NOMO-1 (cell line): ENCODE results near the gene HGS.

Experiments used
- DNase-seq, 2 experiments: peaks; one replicate each; lab custom pipeline; 2025; ENCODE audit not compliant: unreplicated experiment in 2 of 2; lab: John Stamatoyannopoulos, UW

HGS gene

DNA sequence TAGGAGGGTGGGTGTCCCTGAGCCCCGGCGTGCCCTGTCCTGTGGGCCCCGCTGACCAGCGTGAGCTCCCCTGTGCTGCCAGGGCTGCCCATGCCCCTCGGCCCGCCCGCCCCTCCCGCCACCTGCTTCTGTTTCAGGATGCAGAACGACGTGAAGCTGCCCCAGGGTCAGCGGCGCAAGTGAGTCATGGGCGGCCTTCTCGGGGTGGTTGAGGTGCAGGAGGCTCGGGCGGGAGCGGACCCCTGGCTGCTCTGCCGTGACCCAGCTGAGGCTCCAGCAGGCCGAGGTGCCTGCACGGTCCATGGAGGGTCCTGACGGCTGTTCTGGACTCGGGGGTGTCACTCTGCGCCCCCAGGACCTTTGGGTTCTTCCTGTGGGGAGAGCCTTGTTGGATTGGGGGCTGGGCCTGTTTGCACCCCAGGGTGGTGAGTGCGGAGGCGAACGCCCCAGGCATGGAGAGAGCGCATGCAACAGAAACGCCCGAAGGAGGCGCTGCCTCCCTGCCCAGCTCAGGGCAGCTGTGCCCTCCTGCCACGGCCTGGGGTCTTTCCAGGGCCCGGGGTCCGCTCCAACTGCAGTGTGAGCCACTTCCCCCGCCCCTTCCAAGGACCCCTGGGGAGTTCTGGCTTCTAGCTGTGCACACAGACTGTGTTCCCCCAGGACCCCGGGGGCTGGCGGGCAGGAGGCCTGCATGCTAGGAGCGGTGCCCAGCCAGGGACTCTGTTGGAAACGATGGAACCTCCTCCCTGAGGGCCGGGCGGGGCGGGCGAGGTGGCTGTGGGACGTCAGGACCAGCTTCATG is 32.3 kb downstream of the HGS start:
- no peak for DNase-seq

DNA sequence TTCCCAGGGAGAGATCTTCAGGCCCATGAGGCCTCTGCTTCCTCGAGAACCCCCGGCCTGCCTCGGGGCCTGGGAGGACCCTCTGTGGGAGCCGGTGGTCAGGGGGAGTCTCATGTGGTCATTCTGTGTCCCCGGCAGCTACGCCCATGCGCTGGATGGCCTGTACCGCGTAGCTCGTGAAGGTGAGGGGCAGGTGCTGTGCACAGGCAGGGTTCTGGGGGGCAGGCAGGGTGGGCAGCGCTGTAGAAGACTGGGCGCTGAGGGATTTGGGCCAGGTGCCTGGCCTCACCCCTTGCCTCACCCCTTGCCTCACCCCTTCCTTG is 32.8 kb downstream of the HGS start:
- DNase-seq = no peak

DNA sequence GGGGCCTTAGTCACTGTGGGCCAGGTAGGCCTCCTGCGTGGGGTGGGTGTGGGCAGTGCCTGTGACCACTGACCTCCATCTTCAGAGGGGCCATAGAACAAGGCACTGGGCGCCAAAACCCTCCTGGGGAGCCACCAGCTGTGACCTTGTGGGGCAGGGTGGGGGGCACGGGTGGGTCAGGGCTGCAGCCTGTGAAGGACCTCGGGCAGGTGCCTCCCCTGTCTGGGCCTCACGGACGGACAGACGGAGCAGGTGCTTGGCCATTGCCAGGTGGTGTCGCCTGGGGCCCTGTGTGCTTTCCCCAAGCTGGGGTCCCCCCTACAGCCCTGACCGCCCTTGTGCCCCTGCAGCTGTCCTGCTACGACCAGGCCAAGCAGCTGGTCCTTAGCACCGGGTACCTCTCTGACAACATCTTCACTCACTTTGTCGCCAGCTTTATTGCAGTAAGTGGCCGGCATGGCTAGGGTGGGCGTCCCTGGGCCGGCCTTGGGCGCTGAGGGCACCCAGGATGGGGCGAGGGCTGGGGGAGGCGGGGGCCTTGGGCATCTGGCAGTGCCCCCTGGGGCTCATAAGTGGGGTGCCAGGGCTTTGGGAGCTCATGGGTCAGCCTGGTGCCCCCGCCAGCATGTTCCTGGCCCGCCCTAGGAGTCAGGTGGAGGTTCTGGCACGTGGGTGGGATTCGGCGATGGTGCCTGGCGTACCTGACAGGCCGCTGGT is 33.4 kb downstream of the HGS start:
- DNase-seq = no peak

DNA sequence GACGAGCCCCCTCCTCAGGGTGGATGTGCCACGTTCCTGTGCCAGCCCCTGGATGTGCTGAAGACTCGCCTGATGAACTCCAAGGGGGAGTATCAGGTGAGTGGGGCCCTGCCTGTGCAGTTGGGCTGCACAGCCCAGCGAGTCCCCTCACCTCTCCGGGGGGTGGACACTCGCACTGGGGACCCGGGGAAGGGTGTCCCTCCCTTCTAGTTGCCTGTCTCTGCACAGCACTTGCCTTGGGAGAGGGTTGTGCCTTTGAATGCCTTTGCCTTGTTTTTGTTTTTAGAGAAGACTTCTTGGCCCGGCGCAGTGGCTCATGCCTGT is 33.9 kb downstream of the HGS start:
- DNase-seq = no peak

DNA sequence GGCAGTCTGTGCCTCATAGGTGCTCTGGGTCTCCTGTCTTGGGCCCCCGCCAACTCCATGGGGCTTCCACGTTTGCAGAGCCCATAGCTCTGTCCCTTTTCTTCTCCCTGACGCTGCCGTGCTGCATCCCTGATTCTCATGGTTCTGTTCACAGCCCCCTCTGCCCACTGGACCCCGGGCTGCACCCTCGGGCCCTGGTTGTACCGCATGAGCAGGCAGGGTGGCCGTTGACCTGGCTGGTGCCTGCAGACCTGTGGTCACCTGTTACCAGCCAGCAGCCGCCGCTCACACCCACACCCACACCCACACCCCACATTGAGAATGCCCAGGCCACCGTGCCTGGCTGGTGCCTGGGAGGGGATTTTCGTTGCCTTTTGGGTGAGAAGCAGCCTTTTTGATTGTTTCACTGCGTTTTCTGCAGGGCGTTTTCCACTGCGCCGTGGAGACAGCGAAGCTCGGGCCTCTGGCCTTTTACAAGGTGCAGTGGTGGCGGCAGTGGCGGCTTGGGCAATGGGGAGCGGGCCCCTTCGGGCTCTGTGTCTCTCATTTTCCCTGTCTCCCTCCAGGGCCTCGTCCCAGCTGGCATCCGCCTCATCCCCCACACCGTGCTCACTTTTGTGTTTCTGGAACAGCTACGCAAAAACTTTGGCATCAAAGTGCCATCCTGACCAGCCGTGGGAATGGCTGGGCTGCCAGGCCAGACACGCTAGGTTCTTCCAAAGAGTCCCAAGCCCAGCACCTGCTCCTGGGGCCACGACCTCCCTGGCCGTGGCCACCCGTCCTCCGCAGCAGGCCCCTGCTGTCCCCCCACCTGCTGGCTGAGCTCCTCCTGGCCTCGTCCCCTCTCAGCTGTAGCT is 35.8 kb downstream of the HGS start:
- no peak for DNase-seq

DNA sequence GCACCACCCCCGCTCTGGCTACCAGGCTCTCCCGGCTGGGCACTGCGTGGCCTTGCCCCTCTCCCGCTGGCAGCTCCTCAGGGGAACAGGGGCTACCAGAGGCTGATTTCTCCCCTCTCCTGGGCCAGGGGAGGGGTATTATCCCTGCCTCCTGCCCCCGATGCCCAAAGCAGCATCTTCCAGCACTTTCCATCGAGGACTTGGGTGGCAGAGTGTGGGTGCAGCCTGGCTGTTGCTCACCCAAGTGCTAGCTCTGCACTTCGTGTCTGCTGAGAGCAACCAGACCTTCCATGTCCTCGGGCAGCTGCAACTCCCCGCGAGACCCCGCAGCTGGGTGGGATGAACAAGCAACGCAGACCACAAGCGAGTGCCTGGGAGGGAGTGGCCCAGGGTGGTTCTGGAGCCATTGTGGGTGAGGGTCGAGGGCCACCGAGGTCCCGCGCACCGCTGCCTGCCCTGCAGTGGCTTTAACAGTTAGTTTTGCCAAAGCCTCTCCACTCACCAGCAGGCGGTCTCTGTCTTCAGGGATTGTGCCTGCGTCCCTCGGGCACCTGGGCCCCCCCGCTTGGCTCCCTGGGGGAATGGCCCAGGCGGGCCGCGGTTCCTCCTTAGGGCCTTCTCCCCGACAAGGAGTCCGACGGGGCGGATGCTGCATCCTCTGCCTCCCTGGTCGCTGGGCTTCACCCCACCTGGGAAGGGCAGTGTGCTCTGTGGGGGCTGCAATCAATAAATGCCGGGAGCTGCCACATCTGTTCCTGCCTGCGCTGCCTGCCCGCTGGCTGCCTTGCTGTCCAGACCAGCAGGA is 36.7 kb downstream of the HGS start:
- DNase-seq = no peak

DNA sequence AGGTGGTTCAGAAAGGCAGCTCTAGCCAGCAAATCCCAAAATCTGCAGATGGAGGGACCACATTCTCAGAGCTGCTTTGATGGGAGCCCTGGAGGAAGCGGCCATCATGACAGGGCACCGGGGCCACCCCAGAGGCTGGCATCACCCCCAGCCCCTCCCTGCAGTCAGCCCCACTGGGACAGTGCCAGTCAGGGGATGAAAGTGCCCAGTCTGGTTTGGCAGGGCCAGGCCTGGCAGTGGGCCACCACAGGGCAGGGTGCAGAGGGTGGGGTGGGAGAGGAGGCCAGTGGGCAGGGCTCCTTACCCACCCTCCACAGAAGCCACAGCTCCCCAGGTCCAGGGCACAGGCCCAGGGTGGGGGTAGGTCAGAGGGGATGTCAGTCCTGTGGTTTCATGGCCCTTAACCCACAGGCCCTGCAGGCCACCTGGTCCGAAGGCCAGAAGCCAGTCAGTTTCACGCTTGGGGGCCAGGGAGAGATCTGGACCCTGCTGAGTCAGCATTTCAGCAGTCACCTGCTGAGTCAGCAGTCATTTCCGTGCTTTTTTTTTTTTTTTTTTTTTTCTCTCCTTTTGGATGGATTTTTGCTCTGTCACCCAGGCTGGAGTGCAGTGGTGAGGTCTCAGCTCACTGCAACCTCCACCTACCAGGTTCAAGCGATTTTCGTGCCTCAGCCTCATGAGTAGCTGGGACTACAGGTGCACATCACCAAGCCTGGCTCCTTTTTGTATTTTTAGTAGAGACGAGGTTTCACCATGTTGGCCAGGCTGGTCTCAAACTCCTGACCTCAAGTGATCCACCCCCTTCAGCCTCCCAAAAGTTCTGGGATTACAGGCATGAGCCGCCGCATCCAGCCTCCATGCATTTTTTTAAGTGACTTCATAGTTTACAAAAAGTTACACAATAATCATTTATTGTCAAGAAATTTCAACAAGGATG is 38.6 kb downstream of the HGS start:
- DNase-seq = no peak

DNA sequence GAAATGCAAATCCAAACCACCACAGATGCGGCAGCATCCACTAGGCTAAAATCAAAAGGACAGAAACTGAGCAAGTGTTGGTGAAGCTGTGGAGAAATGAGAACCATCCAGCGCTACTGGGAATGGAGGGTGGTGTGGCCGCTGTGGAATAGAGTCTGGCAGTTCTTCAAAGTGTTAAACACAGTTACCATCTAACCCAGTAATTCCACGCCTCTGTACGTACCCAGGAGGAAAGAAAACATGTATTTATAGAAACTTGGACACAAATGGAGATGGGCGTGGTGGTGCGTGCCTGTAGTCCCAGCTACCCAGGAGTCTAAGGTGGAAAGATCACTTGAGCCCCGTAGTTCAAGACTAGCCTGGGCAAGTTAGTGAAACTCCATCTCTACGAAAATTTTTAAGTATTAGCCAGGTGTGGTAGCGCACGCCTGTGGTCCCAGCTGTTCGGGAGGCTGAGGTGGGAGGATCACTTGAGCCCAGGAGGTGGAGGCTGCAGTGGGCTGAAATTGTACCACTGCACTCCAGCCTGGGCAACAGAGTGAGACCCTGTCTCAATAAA is 39.9 kb downstream of the HGS start:
- DNase-seq = no peak

DNA sequence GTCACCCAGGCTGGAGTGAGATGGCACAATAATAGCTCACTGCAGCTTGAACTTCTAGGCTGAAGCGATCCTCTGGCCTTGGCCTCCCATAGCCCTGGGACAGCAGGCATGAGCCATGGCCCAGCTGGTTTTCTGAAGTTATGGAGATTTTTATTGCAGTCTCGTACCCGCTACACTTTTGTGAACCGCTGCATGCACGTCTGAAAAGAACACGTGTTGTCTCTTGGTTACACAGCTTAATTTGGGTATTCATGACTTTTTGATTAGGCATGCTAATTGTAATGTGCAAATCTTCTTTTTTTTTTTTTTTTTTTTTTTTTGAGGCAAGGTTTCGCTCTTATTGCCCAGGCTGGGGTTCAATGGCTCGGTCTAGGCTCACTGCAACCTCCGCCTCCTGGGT is 41.6 kb downstream of the HGS start:
- no peak for DNase-seq

DNA sequence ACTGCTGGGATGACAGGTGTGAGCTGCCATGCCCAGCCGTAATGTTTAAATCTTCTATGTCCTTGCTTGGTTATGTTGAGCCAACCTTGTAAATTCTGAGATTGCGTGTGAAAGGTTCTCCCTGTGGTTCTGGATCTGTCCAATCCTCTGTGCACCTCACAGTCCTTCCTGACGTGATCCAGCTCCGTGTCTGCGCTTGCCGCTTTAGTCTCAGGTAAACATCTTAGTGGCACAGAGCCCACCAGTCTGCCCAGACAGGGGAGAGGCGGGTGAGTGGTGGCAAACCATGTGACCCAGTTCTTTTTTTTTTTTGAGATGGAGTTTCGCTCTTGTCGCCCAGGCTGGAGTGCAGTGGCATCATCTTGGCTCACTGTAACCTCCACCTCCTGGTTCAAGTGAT is 42.2 kb downstream of the HGS start:
- DNase-seq = no peak

DNA sequence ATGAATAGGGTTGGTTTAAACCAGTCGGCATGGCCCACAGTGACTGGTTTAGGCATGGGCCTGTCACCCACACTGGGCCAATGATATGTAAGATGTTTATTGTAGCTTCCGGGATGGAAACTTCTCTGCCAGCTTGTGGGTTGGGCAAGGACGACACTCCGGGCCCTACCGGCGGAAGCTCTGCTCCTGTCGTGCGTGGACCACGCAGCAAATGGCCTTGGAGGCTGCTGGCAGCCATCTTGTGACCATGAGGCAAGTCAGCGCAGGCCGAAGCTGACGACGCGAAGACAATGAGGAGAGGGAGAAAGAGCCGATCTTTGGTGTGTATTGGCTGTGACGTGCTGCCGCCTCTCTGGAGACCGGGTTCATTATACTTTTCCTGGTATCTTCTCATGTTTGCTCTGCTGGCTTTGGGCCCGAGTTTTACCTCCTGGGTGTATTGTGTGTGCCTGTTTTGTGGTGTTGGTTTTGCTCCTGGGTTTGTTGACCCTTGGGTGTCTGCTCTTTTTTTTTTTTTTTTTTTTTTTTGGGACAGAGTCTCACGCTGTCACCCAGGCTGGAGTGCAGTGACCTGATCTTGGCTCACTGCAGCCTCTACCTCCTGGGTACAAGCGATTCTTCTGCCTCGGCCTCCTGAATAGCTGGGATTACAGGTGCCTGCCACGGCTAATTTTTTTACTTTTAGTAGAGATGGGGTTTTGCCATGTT is 43.7 kb downstream of the HGS start:
- DNase-seq = no peak

DNA sequence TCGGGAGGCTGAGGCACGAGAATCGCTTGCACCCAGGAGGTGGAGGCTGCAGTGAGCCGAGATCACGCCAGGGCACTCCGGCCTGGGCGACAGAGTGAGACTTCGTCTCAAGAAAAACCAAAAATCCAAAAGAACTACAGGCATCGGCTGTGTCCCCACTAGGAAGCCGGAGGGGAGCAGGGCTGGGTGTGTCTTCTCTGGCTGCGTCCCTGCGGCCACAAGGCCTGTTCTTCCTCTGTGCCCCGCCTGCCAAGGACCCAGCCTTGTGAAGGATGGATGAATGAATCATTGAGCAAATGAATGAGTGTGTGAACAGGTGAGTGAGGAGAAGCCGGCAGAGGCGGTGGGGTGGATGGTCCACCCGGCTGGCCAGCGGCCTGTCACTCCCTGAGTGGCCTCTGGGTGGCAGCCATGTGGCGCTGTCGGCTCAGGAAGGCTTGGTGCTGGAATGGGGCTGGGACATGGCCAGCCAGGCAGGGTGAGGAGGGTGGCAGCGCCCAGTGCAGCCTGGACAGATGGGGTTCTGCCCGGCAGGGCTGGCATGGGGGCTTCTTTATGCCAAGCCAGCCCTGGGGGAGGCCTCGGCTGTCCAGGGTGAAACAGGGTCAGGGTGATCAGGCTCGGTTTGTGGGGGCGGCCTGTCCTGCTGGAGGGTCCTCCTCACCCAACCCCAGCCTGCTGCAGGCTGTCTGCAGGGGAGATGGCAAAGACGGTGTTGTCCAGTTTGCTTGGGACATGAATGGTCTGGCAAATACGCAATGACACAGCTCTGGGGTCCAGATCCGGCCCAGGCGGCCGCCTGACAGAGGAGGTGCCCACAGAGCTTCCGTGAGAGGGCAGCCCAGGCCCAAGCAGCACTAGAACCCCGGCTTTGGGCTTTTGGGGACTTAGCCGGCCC is 49.9 kb downstream of the HGS start:
- DNase-seq = peak; percentile 56 to 73

DNA sequence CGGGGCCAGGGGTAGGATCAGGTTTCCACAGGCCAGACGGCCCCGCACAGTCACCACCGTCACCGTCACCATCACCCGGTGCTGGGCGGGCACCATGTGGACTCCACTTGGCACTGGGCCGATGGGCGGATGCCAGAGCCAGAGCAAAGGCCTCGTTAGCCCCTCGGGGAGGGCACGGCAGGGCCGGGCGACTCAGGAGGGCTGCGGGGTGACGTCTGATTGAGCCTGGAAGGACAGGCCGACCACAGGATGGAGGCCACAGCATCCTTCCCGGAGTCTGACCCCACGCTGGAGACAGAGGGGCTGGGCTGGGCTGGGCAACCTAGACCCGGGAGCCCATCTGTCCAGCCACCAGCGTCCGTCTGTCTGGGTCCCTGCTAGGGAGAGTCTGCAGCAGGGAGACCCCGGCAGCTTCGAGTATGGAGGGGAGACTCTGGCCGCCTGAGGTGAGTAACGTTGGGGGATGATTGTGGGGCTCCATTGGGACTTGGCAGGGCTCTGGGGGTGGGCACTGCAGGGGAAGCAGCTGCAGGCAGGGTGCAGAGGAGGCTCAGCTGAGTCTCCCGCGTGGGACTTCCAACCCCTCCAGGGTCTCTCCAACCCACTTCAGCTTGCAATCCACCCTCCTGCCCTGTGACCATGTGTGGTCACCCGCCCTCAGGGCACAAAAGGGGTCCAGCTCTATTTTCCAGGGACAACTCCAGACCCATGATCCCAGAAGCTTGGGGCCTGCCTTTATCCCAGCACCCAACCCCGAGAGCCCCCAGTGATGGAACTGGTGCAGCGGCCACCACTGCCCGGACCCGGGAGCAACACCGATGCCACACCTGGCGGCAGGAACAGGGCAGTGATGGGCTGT is 50.8 kb downstream of the HGS start:
- DNase-seq = no peak

DNA sequence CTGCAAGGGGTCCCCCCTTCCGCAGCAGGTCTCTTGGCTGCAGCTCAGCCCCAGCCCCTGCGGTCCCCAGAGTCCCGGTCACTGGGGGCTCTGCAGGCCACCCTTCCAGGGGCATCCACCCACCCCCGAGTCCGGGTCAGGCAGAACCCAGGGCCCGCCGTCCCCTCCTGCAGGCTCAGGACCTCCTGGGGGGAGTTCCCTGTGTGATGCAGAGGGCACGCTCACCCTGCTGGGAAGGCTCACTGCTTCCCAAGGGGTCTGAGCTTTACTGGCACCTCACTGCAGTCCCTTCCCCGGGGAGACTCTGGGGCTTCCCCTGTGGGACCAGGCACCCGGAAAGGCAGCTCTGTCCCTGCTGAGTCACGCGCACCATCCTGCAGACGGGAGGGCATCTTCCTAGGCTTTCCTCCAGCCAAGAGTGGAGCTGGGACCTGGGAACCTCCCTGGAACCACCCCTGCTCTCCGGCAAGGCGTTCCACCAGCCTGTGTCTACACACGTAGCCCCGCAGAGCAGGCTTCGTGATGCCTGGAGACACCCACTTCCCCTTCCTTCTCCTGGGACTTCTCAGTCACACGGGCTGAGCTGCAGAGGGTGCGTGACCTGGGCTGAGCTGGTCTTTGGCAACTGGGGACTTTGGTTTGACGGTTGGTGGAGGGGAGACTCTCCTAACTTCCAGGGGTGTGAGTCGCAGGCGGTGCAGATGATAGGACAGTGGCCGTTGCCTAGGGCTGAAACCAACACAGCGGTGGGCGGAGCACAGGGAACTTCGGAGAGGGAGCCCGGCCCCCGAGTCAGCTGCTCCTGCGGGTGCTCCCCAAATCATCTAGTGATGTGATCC is 51.7 kb downstream of the HGS start:
- DNase-seq = peak; percentile 97 to 98

DNA sequence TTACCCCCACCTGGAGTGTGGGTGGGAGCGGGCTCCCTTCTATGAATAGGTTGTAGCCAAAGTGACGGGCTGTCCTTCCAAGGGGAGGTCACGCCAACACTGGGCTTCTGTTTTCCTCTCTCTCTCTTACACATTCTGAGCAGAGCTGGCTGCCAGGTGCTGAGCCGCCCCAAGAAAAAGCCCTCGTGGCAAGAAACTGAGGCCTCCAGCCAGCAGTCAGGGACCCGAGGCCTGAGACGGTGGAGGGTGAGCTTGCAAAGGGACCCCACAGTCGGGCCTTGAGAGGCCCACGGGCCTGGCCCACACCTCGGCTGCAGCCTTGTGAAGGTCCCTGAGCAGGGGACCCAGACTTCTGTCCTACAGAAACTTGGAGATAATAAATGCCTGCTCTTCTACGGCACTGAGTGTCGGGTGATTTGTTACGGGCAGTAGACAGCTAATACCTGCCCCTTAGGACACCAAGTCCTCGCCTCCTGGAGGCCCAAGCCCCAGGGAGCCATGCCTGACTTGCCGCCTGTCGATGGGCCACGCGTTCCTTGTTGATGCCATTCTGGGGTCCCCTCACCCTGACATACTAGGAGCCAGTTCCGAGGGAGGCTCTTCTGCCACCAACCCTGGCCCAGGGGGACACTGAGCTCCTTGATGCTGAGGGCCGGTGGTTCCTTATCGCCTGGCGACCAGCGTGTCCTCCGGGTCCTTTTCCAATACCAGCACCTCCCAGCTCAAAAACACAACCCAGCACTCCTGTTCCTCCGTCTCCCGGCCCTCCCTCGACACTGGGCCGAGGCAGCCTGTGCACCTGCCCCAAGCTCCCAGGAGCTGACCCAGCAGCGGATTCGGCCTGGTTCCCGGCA is 54.4 kb downstream of the HGS start:
- DNase-seq = no peak
